GM12874 (cell line): ENCODE data around the gene NOSTRIN.

Source experiments
- TF ChIP-seq, protein P1 (sequence below): IDR thresholded peaks from 2 replicates; pipeline ENCODE4 v1.5.1; 2011; ENCODE audit warnings: low read depth, mild to moderate bottlenecking, control low read depth, low read length, moderate library complexity; ENCODE audit not compliant: insufficient read depth

NOSTRIN gene

DNA sequence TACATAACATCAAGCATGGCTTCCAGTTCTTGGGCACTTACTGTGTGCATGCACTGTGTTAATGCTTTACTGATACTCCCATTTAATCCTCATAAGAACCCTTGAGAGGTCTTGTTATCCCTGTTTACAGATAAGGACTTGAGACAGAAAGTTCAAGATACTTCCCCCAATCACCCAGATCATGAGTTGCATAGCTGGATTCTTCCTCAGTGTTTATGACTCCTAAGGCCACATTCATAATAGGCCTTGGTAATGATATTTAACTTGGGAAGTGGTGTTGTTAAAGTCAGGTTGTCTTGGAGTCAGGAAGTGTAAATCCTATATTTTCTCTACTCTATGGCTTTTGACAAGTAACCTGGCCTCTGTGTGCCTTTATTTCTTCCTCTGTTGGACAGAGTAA is 22.7 kb downstream of the NOSTRIN start:
- TF ChIP-seq, protein P1, sequence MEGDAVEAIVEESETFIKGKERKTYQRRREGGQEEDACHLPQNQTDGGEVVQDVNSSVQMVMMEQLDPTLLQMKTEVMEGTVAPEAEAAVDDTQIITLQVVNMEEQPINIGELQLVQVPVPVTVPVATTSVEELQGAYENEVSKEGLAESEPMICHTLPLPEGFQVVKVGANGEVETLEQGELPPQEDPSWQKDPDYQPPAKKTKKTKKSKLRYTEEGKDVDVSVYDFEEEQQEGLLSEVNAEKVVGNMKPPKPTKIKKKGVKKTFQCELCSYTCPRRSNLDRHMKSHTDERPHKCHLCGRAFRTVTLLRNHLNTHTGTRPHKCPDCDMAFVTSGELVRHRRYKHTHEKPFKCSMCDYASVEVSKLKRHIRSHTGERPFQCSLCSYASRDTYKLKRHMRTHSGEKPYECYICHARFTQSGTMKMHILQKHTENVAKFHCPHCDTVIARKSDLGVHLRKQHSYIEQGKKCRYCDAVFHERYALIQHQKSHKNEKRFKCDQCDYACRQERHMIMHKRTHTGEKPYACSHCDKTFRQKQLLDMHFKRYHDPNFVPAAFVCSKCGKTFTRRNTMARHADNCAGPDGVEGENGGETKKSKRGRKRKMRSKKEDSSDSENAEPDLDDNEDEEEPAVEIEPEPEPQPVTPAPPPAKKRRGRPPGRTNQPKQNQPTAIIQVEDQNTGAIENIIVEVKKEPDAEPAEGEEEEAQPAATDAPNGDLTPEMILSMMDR = no peak

DNA sequence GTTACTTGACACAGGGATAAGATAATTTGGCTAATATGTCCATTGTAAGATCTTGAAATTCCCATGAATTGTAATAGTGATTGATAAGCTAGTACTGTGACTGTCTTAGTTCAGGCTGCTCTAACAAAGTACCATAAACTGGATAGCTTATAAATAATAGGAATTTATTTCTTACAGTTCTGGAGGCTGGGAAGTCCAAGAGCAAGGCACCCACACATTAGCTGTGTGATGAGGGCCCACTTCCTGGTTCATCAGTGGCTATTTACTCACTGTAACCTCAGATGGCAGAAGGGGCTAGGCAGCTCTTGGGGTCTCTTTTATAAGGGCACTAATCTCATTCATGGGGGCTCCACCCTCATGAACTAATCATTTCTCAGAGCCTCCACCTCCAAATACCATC is 28.5 kb downstream of the NOSTRIN start:
- TF ChIP-seq, protein P1 = no peak

DNA sequence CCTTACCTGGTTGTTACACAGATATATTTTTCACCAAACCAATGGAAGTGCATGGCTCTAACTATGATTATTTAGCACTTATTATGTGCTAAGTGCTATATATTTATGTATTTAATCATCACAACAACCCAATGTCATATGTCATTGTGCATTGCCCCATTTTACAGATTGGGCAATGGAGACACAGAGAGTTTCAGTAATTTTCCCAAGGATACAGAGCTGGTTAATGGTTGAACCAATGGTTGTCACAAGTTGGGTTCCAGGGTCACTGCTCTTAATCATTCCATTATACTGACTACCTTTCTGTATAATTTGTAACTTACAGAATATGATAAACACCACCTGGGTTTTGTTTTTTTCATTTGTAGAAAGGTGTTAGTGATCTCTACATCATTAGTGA is 29.2 kb downstream of the NOSTRIN start:
- TF ChIP-seq, protein P1 = no peak

GRCh38 chr2:168835969-168836368 is 33.5 kb downstream of the NOSTRIN start:
- TF ChIP-seq, protein P1 = no peak

GRCh38 chr2:168841445-168841844 is 39.0 kb downstream of the NOSTRIN start:
- TF ChIP-seq, protein P1 = no peak

GRCh38 chr2:168843253-168843652 is 40.8 kb downstream of the NOSTRIN start:
- TF ChIP-seq, protein P1 = no peak

DNA sequence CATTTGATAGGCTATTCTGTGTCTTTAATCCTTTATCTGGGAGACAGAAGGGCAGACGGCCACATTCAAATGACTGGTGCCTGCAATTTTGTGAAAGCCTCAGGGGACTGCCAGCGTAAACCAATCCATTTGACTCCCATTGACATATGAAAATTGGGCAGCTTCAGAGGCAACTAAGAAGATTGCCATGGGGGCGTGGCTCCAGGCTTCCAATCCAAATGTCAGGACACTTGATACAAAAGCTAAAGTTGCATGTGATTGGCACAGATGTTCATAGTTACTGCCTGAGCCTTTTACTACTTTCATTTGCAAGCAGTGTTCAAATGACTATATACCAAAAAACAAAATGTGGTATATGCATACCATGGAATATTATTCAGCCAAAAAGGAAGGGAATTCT is 45.8 kb downstream of the NOSTRIN start:
- TF ChIP-seq, protein P1 = no peak

DNA sequence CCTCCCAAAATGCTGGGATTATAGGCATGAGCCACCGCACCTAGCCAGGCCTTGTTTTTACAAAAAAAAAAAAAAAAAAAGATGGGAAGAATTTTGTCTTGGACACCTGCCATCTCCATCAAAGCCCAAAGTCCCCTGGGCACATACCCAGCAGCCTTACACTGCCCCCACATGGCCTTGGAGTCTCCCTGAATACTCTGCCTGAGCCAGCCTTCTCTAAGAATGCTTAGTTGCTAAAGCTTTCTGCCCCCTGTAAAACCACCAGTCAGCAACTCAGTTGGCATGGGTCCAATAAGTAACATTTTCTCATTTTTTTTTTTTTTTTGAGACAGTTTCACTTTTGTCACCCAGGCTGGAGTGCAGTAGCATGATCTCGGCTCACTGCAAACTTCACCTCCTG is 47.2 kb downstream of the NOSTRIN start:
- TF ChIP-seq, protein P1 = no peak
